Small intestine (tissue), 7 donors: ENCODE data around the gene PRRX1. TPM values are rescaled to one million over a fixed set of nuclear protein-coding genes. Genes with fewer than 3 reads are reported as not detected.

Source experiments
- DNase-seq, 2 donors: peaks; one replicate each; pipeline versions ENCODE4 v3.0.0 to v3.0.0-alpha.2; 2013
- FAIRE-seq: peaks from 2 replicates; lab custom pipeline; 2012; peaks lifted over from hg19 to GRCh38; lab: Jason Lieb, UNC
- H3K27ac ChIP-seq, 3 donors: one replicate each; pipeline ENCODE4 v1.5.1; 2013; ENCODE audit warnings: low read length in 2 of 3, mild to moderate bottlenecking in 2 of 3, control low read depth in 1 of 3, inconsistent platforms in 1 of 3, low read depth in 1 of 3, moderate library complexity in 1 of 3
- H3K27me3 ChIP-seq, 3 donors: one replicate each; pipeline ENCODE4 v1.6.1; 2013; ENCODE audit warnings: low read length in 3 of 3, inconsistent platforms in 1 of 3; ENCODE audit not compliant: control insufficient read depth in 3 of 3, insufficient read depth in 3 of 3
- H3K36me3 ChIP-seq, 3 donors: one replicate each; pipeline ENCODE4 v1.6.1; 2013; ENCODE audit warnings: low read length in 3 of 3, inconsistent platforms in 1 of 3, low read depth in 1 of 3, mild to moderate bottlenecking in 1 of 3, moderate library complexity in 1 of 3; ENCODE audit not compliant: control insufficient read depth in 3 of 3, insufficient read depth in 2 of 3
- H3K4me1 ChIP-seq, 3 donors: one replicate each; pipeline ENCODE4 v1.6.1; 2013; ENCODE audit warnings: low read length in 2 of 3, inconsistent platforms in 1 of 3, low read depth in 1 of 3, mild to moderate bottlenecking in 1 of 3, moderate library complexity in 1 of 3; ENCODE audit not compliant: control insufficient read depth in 3 of 3, insufficient read depth in 2 of 3
- H3K4me3 ChIP-seq, 3 donors: one replicate each; pipeline ENCODE4 v1.5.1; 2013; ENCODE audit warnings: low read length in 3 of 3, control low read depth in 1 of 3, inconsistent platforms in 1 of 3, low read depth in 1 of 3, mild to moderate bottlenecking in 1 of 3, moderate library complexity in 1 of 3
- H3K9me3 ChIP-seq, 2 donors: one replicate each; pipeline ENCODE4 v1.6.1; 2013; ENCODE audit warnings: low read depth in 1 of 2, low read length in 1 of 2; ENCODE audit not compliant: control insufficient read depth in 2 of 2, insufficient read depth in 1 of 2
- WGBS, 3 donors: extraction: QIAGEN DNeasy Blood & Tissue Kit; methylation state at CpG; one replicate each; pipeline ENCODE4 v1.1.7; 2013; 5-methylcytosine and 5-hydroxymethylcytosine counted together
- polyA plus RNA-seq, 4 donors: library from polyadenylated mRNA; stranded (reverse) in 3 of 4; unstranded in 1 of 4; fragments of 200-250 nt in 3 of 4; fragments of 120-200 nt in 1 of 4; gene quantifications; one replicate each; pipeline versions ENCODE4 v1.2.1 to v1.2.3, GENCODE V29; 2013
- donor health status: healthy with polysubstance abuse.
- donor health status: control.
- donor health status: control.
- donor health status: Bipolar disorder and iron deficiency.
- donor health status: healthy.

PRRX1 gene
- polyA plus RNA-seq, 4 donors: 0.22 to 1.7 (median 0.57) TPM

GRCh38 chr1:170674986-170675385 lies 11.1 kb downstream of the PRRX1 start:
- Histone ChIP-seq H3K9me3 (no peaks in the 10 kb centered on the region), H3K4me1 (no peaks in the 10 kb centered on the region), H3K36me3 (no peaks in the 10 kb centered on the region), H3K27ac (no peak overlapping the region), H3K4me3 (no peak overlapping the region), H3K27me3 (peaks cover 0 to 30% (median 7%) of the 10 kb centered on the region in 3 donors)
- DNase-seq (no peak), FAIRE-seq (no peak)
- WGBS, 3 donors: 84 to 97% (median 88%) methylated on average over 1 of the region's 1 CpG

GRCh38 chr1:170675865-170676264 lies 11.9 kb downstream of the PRRX1 start:
- Histone ChIP-seq H3K4me3 (no peak overlapping the region), H3K27me3 (peaks cover 0 to 21% (median 7%) of the 10 kb centered on the region in 3 donors), H3K27ac (no peak overlapping the region), H3K9me3 (no peaks in the 10 kb centered on the region), H3K36me3 (no peaks in the 10 kb centered on the region), H3K4me1 (no peaks in the 10 kb centered on the region)
- no peak for FAIRE-seq
- DNase-seq: no peak

- H3K9me3 ChIP-seq: no peaks in the 10 kb centered on the region
- DNase-seq: no peak
- H3K27ac ChIP-seq: no peak overlapping the region
- H3K36me3 ChIP-seq: no peaks in the 10 kb centered on the region
- no peak for FAIRE-seq
- H3K4me3 ChIP-seq: no peak overlapping the region
- H3K27me3 ChIP-seq: peaks cover 0 to 16% (median 2%) of the 10 kb centered on the region in 3 donors
- no peaks in the 10 kb centered on the region for H3K4me1 ChIP-seq
Observed at GRCh38 chr1:170676628-170677027, 12.7 kb downstream of the PRRX1 start.

- WGBS, 3 donors: 76 to 83% (median 81%) methylated on average over 3 of the region's 3 CpGs
- no peak overlapping the region for H3K27ac ChIP-seq
- no peaks in the 10 kb centered on the region for H3K9me3 ChIP-seq
- H3K27me3 ChIP-seq: peaks cover 0 to 10% (median 0%) of the 10 kb centered on the region in 3 donors
- DNase-seq (no peak), FAIRE-seq (no peak)
- H3K4me3 ChIP-seq: no peak overlapping the region
- H3K4me1 ChIP-seq: no peaks in the 10 kb centered on the region
- H3K36me3 ChIP-seq: no peaks in the 10 kb centered on the region
Observed at GRCh38 chr1:170678027-170678600, 14.2 kb downstream of the PRRX1 start.

DNA sequence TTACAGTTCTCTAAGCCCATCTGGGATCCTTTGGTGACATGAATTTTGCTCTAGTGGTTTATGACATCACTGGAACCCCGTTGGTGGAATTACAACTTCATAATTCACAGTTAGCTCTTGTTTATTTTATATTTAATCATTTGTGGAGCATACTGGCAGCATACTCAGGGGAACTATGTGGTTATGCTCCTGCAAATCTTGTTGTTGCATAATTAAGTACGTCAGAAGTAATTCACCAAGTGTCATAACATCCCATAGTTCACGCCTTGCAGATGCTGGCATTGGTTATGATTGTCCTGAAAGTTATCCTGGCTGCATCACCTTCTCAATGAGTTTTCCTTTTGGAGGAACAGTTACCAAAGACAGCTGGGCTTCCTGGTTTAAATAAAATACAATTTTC lies 16.5 kb downstream of the PRRX1 start:
- no peak for FAIRE-seq
- WGBS, 3 donors: 35 to 43% (median 36%) methylated on average over 3 of the region's 3 CpGs

DNA sequence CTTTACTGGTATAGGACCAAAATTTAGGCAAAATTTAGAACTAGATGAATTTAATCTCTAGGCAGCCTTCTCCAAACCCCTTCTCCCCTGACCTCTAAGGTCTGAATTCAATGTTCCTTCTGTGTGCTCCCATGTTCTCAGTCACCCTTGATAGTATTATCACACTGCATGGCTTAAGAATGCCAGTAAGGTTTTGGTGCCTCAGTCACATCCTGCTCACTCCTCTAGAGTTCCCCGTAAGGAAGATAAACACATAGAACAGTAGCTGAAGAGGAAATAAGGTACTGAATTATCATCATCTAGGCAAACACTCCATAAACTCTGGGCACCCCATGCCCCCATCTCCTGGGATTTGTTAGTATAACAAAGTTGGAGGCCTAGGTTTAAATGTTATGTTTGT lies 18.2 kb downstream of the PRRX1 start:
- Histone ChIP-seq H3K4me1 (no peaks in the 10 kb centered on the region), H3K27ac (no peak overlapping the region), H3K9me3 (no peaks in the 10 kb centered on the region), H3K36me3 (no peaks in the 10 kb centered on the region), H3K27me3 (peaks cover 0 to 8% (median 0%) of the 10 kb centered on the region in 3 donors), H3K4me3 (no peak overlapping the region)
- DNase-seq: no peak
- no peak for FAIRE-seq
- 44 to 60% (median 57%) methylated on average over 1 of the region's 1 CpG for WGBS, 3 donors

More for the DNA sequence above, 16.5 kb downstream of the PRRX1 start:
- Histone ChIP-seq H3K4me1 (no peaks in the 10 kb centered on the region), H3K36me3 (no peaks in the 10 kb centered on the region), H3K4me3 (no peak overlapping the region), H3K27ac (no peak overlapping the region), H3K27me3 (peaks cover 0 to 8% (median 0%) of the 10 kb centered on the region in 3 donors), H3K9me3 (no peaks in the 10 kb centered on the region)
- no peak for DNase-seq

- H3K36me3 ChIP-seq: no peaks in the 10 kb centered on the region
Observed at GRCh38 chr1:170682809-170683208, 18.9 kb downstream of the PRRX1 start.

GRCh38 chr1:170685166-170685565 lies 21.2 kb downstream of the PRRX1 start:
- Histone ChIP-seq H3K27ac (no peak overlapping the region), H3K4me1 (no peaks in the 10 kb centered on the region), H3K4me3 (no peak overlapping the region), H3K36me3 (no peaks in the 10 kb centered on the region), H3K9me3 (no peaks in the 10 kb centered on the region), H3K27me3 (peaks cover 0 to 8% (median 0%) of the 10 kb centered on the region in 3 donors)
- DNase-seq (no peak), FAIRE-seq (no peak)
- 72 to 87% (median 77%) methylated on average over 4 of the region's 4 CpGs for WGBS, 3 donors

More at GRCh38 chr1:170682809-170683208, 18.9 kb downstream of the PRRX1 start:
- Histone ChIP-seq H3K4me1 (no peaks in the 10 kb centered on the region), H3K27me3 (peaks cover 0 to 8% (median 0%) of the 10 kb centered on the region in 3 donors), H3K4me3 (no peak overlapping the region), H3K27ac (no peak overlapping the region), H3K9me3 (no peaks in the 10 kb centered on the region)
- DNase-seq: no peak
- FAIRE-seq: no peak
- 59 to 70% (median 65%) methylated on average over 1 of the region's 1 CpG for WGBS, 3 donors

DNA sequence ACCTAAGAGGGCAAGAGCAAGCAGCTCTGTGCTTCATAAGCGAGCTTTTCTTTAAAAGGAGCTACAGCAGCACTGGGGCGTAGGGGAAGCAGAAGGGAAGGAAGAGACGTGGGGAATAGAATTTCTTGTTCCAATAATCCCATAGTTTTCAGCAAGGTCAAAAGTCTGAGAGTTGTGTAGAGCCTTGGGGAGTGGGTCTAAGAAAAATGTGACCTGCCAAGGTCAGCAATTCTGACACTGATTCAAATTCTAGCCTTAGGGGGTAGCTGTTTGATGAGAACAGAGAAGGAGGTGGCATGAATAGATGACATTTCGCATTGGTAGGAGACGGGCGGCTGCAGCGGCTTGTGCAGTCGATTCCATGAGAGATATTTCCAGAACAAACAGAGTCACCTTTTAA lies 22.4 kb downstream of the PRRX1 start:
- H3K4me3 ChIP-seq: no peak overlapping the region
- H3K4me1 ChIP-seq: no peaks in the 10 kb centered on the region
- DNase-seq: no peak
- no peak overlapping the region for H3K27ac ChIP-seq
- no peaks in the 10 kb centered on the region for H3K36me3 ChIP-seq
- H3K9me3 ChIP-seq: no peaks in the 10 kb centered on the region
- WGBS, 3 donors: 89 to 94% (median 90%) methylated on average over 8 of the region's 8 CpGs
- peaks cover 0 to 8% (median 0%) of the 10 kb centered on the region in 3 donors for H3K27me3 ChIP-seq
- no peak for FAIRE-seq
